Activated T-cell treated with anti-CD3 and anti-CD28 coated beads, Interleukin-2, amount 50 U/mL, for 48 hours (primary cell): Measurements from ENCODE around the gene ARID1B.
"Not testable (repeated sequence)": the region's sequence is repeated elsewhere in the genome, so short reads cannot be mapped to it uniquely, and the experiment has no call there.

Experiments used
- DNase-seq, 2 experiments: peaks; one replicate each; pipeline ENCODE4 v3.0.0-alpha.2; 2020

The ARID1B gene

DNA sequence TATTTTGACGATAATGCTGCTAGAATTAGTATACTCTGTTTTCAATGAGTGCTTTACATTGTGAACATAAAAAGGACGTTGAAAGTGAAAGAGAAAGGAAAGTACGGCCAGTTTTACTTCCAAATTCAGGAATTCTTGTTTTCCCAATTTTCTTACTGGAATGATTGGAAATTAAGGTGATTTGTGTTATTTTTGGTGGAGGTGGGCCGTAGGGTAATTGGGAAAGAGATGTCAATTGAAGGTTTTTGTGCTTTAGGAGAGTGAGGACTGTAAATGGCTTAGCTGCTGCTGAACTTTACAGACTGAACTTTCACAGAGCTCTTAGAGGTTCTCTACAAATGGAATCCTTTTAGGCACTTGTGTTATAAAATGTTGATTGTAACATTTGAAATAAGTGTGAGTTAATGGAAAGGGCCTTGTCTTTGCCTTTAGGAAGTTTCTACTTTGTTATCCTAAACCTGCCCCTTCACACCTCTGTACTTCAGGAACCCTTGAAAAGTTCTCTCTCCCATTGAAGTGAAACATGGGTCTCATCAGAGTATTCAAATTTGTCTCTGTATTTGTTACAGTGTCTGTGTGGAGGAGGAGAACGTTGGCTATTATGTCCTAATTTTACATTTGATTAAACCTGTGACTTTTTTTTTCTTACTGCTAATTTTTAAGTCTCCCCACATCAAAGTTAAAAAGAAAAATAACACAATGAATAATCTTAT, 256.4 kb downstream of the ARID1B start:
- DNase-seq: no peak

DNA sequence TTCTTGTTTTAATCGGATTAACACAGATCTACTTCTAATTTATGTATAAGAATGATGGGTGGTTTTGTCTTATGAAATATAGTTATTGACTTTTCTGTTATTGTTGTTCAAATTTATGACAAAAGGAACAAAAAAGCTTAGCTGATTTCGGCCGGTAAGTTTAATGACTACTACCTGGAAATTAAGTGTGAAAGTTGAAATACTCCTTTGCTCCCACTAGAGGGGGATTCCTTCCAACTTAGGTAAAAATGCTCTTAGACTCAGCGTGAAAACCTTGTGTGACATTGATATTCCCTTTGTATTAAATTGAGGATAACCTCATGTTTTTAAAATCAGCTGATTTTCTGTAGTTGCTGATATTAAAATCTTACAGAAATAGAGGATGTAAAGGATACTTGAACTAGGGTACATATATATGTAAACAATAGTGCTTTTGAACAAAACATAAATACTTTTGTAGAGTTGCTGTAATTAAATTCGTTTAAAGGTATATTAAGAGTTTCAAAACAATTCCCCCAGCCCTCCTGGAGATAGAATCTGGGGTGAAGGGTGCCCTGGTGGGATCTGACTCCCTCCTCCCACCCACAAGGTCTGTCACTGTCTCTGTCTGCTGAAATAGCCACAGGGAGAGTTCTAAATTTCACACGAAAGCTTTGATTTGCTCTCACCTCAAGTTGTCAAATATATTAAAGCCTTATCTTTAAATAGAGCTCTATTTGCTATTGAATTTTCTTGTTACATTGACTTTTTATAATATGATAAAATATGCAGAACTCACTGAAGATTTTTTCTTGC, 257.5 kb downstream of the ARID1B start:
- DNase-seq: no peak

DNA sequence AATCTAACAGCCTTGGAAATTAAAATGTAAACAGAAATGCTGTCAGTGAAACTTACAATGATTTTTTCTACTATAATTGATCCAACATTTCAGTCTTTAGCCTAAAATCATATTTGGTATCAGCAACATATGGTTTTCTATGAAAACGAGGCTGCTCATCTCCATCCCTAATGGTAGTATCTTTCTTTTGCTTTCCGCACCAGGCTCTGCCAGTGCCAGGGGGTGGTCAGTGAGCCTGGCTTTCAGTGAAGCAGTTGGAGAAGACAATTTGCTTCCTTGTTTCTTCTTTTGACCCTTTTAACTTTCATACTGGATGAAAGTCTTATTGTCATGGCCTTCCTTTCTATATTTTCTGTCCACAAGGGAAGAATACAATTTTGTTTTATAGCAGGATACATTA, 258.4 kb downstream of the ARID1B start:
- DNase-seq: no peak

DNA sequence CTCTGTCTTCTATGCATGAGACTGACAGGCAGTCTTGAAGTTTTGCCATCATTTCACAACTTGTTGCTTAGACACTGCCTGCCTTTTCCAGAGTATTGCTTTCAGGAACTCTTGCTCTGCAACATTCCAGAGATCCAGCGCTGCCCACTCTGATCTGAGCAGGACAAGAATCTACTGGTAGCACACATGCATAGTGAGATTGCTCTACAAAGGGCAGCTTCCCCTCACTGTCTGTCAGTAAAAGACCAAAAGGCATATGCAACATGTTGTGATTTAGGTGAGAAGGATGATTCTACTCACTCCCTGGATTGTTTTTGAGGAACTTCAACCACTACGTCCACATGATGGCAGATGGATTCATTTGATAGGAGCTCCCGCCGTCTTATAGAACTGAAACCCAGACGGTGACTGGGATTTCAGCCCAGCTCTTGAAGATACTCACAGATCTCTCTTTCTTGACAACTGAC, 259.1 kb downstream of the ARID1B start:
- no peak for DNase-seq

DNA sequence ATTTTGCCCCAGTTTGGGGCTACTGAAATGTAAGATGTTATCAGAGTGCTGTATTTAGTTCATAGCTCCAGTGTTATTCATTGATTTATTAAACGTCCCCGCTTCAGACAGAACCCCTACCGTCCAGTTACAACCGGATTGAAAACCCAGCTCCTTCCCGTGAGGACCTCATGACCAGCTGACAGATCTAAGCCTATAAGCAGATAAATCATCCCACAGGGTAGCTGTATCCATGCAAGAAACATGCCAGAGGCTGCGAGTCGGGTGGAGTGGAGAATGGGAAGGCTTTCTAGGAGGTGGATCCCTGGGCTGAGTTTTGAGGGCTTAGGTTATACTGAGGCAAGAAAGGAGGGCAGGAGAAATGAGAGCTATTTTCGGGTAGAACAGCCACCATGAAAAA, 260.0 kb downstream of the ARID1B start:
- no peak for DNase-seq

DNA sequence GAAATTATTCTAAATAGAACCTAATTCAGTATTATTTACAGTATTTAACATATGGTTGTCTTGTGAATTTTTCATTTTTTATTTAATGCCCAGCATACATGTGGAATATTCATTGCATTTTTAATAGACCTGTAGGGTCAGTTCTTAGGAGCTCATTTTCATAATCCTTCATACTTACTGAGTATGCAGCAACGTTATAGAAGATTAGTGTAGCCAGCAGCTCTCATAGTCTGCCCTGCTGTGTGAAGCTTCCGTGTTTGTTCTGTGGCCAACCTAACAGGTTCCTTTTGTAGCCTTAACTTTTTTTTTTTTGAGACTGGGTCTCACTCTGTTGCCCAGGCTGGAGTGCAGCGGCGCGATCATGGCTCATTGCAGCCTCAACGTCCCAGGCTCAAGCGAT, 261.4 kb downstream of the ARID1B start:
- DNase-seq: no peak

DNA sequence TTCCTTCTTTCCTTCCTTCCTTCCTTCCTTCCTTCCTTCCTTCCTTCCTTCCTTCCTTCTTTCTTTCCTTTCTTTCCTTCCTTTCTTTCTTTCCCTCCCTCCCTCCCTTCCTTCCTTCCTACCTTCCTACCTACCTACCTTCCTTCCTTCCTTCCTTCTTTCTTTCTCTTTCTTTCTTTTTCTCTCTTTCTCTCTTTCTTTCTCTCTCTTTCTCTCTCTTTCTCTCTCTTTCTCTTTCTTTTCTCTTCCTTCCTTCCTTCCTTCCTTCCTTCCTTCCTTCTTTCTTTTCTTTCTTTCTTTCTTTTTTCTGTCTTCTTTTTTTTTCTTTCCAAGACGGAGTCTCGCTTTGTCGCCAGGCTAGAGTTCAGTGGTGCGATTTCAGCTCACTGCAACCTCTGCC, 262.5 kb downstream of the ARID1B start:
- DNase-seq: not testable (repeated sequence)

DNA sequence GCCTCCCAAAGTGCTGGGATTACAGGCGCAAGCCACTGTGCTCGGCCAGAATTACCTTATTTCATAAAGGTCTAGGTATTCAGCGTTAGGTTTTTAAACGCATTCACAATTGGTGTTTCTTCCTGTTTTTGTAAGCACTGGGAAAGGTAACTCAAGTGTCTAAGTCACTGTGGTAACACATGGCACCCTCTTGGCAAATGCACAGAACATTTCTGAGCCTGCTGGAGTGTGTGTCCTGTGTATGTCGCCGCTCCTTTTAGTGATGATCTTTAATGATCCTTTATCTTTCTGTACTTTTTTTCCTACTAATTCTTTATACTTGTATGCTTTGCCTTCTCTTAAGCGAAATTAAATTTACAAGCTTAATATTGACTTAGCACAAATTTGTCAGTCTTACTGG, 263.0 kb downstream of the ARID1B start:
- no peak for DNase-seq

DNA sequence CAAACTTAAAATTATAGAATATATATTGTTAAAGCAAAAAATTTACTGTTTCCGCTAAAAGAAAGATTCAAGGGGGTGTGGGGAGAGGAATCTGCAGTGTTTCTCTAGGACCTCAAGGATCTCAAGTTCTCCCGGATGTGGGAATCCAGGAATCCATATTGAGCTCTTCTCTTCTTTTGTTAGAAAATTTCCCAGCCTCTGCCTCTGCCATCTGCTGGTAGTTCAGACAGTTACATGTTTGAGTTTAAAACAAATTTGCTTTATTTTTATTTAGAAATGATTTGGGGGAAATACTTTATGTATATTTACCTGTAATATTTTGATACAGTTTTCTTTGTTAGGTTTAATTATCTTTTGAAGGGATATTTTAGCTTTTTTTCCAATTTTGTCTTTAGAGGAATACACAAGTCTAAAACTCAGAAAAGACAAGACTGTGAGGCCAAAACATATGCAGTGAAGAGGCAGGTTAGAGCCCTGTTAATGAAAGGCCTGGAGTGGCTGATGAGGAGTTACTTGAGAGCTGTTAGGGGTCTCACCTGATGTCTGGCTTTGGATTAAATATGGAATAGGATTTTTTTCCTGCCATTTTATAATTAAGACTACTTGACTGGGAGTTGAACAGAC, 268.8 kb downstream of the ARID1B start:
- no peak for DNase-seq

DNA sequence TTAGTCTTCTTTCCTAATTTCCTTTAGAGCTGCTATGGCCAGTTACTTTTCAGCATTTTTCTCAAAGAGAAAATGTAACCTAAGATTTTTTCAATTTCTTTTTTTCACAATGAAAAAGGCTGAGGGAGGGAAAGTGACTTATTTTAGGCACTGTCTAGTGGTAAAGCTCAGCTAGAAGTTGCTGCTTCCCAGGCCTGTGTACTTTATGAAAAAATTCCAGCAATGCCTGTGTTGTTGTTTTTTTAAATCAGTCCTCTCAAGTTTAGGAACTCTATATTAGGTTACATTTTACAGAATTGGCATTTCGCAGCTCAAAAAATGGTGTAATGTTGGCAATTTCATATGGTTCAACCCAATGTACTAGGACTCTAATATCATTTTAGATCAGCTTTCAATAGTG, 269.6 kb downstream of the ARID1B start:
- no peak for DNase-seq

DNA sequence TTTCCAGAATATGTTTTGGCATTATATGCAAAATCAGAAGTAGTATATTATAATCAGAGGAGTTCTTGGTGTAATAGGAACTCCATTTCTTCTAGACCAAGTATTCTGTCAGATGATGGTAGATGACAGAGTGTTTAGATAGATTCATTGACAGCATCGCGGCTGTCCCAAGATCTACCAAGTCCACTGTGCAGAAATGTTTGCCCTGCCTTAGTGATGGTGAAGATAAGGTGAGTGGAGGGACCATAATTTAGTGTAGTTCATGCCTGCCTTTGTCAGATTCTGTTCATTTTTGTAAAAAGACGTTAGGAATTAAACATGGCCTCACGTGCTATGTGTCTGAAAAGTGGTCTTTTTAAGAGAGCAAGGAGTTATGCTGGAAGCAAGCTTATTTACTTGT, 270.1 kb downstream of the ARID1B start:
- DNase-seq: no peak

DNA sequence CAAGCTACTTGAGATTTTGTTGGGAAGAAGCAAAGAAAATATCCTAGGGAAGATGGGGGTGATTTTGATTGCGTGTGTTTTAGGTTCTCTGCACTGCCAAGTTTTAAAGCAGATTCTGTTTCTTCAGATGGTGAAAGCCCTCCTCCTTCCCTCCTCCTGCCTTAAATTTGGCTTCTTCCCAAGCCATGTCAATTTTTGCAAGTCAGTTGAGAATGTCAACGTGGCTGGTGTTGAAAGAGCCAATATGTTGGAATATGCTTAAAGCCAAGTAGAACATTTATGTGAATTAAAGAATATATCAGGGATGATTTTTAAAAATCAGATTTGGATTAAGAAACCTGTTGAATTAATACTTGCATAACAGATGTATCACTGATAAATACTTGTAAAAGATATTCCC, 270.8 kb downstream of the ARID1B start:
- DNase-seq: no peak

DNA sequence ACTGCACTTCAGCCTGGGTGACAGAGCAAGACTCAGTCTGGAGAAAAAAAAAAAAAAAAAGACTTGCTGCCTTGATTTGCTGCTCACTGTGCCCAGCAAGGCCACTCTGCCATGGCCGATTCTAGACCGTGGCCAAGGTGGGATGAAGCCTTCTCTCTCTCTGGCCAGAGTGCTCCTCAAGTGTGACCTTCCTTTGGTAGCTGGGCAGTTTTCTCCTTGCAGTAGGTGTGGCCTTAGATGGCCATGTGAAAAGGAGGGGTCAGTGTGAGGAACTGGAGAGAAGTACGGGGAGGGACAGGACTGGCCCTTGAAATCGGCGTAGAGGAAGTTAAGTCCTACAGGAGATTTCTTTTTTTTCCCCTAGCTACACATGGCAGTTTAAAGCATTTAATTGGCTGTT, 272.0 kb downstream of the ARID1B start:
- no peak for DNase-seq

DNA sequence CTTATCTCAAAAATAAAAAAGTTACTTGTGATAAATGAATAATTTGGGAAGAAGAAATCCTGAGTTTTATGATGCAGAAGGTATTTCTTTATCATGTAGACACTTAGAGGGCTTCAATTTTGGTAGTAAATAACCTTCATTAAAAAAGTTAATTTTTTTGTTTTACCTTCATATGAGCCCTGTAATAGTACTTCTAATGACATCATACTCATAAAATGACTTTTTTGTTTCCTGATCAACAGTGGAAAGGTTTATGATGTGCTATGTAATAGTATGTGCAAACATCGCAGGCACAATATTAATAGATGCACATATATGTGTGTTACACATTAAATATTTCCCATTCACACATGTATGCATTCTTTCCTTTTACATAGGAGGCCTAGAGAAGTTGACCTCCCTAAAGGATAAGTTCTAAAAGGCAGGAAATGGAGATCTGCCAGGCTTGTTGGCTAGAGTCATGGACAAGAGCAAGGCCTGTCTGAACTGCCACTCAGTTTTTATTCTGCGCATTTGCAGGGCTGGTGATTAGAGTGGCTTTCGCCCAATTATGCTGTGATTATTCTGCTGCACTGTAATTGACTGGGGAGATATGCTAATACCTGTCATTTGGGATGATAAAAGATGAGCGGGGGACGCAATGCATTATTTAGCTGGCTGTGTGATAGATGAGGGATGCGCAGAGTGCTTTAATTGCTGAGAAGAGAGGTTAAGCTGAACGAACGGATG, 273.5 kb downstream of the ARID1B start:
- DNase-seq: no peak

DNA sequence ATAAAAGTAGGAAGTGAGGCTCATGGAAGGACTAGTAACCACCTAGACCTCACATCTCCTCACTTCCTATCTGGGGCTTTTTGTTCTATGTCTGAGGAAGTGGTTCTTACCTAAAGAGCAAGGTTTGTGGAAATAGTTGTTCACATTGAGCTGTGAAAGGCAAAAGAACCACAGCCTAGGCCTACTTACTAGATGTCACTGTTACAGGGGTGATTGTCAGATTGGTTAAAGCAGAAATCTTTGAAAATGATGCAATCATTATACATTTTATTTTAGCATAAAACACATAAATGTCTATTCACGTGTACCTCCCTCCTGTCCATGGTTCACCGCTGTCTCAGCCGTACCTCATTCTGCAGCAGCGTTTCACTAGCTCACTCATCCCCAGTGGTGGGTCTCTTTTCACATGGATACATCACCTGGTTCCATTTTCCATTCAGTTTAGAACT, 277.4 kb downstream of the ARID1B start:
- peak in 1 of 2 experiments; percentile 46 for DNase-seq

DNA sequence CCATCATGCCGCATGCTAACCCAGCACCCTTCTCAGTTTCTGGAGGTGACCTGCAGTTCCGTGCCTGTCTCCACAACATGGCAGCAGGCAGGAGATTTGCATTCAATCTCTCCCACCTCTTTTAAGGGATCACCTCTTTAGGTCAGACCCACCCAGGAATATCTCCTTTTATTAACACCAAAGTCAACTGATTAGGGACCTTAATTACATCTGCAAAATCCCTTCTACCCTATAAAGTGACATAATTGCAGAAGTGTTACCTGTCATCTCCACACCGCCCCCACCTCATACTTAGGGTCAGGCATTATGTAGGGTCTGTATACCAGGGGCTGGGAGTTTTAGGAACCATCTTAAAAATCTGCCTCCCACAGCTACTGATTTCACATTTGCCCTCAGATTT, 278.7 kb downstream of the ARID1B start:
- DNase-seq: no peak

DNA sequence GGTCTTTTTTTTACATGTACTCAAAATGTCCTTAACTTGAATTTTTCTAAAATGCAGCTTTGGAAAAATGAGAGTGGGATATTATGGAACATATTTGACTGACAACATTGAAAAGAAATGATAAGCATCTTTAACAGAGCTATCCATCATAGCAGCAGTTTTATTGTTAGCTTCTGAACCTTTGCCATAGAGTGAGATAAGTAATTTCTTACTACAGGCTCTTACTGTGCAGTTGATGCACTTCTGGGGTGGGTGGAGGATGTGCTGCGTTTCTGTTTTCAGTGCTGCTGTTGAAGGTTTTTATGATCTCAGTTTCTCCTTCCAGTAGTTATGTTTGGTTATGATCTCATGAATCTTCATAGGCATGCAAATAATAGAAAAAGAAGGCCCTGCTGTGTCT, 279.1 kb downstream of the ARID1B start:
- peak in 1 of 2 experiments; percentile 56 for DNase-seq

DNA sequence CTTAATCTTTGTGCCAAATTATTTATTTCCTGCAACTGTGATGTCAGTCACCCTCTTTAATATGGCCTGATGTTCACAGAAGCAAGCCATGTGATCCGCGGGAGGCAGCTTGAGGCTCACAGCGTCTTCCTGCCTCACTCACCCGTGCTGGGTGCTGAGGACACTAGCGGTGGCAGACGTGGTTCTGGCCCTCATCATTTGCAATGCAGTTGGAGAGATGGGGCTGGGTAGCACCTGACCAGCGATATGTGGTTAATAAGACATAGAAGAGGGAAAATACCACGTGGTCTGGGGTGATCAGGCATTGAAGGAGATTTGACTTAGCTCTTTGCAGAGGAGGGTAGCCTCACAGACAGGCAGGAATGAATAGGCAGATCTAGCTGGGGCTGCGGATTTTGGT, 281.4 kb downstream of the ARID1B start:
- no peak for DNase-seq

DNA sequence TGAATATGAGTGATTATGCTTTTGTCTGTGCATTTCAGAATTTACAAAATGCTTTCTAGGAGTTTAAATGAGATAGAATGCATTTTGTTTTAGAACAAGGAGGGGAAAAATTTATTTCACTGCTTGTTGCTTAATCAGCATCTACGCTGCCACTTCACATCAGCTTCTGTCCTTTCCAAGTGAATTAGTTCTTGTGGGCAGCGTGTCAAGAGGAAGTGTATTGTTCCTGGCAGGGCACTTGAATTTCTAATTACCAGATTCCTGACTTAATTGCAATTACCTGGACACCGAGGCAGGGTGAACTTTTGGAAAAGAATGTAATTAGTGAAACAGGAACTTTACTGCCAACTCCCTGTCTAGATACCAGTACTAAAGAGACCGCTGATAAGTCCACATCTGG, 282.6 kb downstream of the ARID1B start:
- no peak for DNase-seq

DNA sequence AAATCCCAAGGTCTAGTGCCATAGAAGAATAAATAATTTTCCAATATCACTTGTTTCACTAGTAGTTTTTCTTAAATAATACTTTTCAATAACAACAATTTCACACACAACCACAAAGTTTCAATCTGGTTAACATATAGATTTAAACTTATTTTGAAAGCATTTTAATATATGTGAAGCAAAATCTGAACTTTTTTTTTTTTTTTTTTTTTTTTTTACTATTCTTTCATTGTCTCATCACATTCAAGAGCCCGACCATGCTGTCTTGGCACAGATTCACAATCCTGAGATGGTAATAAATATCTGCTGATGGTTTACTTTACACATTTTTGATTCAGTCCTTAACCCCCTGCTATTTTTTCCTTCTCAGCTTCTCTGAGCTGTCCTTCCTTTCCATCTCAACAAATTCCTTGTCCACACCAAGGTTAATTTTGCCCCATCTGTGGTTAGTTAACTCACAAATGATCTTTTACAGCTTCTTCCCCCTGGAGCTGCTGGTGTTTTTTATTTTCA, 283.3 kb downstream of the ARID1B start:
- no peak for DNase-seq

DNA sequence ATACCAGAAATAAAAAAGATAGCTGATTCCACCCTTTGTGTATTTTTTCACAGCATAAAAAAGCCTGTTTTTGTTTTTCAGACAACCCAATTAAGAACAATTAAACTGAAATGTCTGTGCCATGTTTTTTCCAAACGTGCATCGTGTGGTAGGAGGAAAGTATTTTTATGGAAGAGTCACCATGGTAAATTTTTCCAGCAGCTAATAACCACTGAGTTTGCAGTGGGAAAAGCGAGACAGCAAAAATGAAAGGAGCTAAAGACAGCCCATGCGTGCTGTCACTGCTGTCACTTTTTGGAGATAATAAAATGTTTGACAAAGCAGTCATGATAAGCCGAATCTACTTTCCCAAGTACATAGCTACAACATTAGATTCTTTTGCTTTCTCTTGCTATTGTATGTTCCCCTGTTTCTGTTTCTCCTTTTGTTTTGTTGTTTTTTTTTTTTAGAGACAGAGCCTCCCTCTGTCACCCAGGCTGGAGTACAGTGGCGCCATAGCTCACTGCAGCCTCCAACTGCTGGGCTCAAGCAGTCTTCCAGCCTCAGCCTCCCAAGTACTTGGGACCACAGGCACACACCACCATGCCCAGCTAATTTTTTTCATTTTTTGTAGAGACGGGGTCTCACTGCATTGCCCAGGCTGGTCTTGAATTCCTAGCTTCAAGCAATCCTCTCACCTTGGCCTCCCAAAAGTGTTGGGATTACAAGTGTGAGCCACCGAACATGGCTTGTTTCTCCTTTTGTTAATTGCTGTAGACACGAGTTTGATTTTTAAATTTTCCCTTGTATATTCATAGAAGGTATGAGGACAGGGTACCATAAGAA, 284.8 kb downstream of the ARID1B start:
- DNase-seq: no peak
